ENCODE results near the gene DNM1. TPM values are rescaled to one million over a fixed set of nuclear protein-coding genes. Genes with fewer than 3 reads are reported as not detected.

DNM1 gene
- 5.6 and 33.4 TPM in 2 replicates for total RNA-seq

GRCh38 chr9:128203024-128203706 lies at the start of gene DNM1:
Gene DNM1 (plus strand): TSS chr9:128203379. CDS start chr9:128203471, 92 bp downstream.

DNA sequence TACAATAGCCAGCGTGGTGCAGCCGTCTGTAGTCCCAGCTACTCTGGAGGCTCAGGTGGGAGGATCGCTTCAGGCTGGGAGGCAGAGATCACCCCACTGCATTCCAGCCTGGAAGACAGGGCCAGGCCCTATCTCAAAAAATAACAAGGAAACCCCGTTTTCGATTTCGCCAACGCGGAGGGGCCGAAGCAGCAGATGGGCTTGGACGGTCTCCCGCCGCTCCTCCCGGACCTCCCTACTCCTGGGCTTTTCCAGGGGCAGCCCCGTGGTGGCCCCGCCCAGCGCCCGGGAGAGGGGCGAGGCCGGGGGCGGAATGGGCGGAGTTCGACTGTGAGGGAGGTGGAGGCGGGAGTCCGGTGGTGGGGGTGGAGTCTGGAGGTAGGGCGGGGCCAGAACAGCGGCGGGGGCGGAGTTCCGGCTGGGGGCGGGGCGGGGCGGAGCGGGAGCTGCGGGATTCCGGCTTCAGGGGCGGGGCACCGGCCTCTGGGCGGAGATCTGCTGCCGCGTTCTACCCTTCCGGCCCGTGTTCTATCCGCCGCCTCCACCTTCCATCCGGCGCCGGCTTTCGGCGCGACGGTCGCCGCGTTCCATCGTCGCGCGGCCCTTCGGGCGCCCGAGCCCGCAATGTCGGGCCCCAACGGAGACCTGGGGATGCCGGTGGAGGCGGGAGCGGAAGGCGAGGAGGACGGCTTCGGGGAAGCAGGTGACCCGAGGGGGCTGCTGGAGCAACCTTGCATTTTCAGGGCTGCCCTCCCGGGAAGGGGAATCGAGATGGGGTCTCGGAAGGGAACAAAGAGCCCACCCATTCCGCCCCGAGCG lies 43.2 kb upstream of the DNM1 start, which contains the start of gene BBLN:
TSS of gene BBLN (plus strand) at position 482 of the 819 bp plus-strand sequence. CDS start at position 625, 143 bp downstream.

DNA sequence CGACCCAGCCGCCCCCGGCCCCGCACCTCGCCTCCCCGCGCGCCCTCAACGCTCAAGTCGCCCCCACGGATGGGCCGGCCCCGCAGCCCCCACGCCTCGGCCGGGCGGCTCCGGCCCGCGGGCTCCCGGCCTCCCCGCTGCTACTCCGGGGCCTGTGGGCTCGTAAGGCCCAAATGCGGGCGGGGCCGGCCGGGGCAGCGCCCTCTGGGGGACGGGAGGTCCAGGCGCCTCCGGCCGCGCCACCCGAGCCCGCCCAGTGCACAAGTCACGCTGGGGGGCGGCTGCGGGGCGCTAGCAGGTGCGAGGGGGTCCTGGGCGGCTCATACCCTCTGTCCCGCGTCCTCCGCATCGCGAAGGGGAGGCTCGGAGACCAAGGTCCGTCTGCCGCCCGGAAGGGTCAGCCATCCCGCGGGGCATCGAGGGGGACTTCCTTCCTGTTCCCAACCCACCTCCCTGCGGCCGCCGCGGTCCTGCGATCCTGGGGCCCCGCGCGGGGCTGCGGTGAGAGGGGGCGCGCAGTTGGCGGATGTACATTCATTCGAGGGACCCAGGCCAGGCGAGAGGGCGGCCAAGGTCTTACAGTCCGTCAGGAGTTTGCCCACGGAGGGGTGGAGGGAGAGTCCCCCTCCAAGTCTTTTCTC lies 11.7 kb upstream of the DNM1 start, which contains the start of gene CIZ1:
TSS of gene CIZ1 (minus strand) at position 167 of the 641 bp plus-strand sequence. CDS start 715 bp downstream, outside the sequence.

DNA sequence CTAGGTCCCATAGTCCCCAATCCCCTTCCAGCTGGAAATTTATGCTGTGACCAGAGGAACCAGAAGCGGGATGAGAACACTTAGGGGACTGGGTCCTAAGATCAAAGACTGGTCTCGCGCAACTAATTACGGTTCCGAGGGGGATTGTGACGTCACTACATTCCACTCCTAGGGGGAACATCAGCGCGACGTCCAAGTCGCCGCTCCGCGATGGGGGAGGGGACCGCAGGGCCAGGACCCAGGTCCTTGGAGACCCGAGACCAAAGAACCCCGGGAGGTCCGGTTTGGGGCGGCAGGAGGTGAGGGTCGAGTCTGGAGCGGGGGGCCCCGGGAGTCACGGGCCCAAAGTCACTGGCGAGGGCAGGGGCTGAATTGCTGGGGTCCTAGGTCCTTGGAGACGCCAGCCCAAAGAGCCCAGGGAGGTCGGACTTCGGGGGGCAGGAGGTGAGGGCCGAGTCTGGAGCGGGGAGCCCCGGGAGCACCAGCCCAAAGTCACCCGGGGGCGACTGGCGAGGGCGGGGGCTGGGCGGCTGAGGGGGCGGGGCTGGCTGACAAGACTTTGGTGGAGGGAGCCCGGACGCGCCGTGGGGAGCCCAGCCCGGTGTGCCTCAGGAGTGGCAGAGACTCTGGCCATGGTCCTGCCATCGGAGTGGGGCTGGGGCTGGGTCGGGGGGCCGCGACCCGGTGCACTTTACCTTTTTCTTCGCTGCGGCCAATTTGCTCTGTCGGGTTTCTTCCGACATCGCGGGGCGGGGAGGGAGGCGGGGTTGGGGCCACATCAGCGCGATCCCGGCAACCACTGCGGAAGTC lies 72.2 kb downstream of the DNM1 start, which contains the start of gene GOLGA2:
TSS of gene GOLGA2 (minus strand) at position 810 of the 810 bp plus-strand sequence. CDS start at position 779, 31 bp downstream.

DNA sequence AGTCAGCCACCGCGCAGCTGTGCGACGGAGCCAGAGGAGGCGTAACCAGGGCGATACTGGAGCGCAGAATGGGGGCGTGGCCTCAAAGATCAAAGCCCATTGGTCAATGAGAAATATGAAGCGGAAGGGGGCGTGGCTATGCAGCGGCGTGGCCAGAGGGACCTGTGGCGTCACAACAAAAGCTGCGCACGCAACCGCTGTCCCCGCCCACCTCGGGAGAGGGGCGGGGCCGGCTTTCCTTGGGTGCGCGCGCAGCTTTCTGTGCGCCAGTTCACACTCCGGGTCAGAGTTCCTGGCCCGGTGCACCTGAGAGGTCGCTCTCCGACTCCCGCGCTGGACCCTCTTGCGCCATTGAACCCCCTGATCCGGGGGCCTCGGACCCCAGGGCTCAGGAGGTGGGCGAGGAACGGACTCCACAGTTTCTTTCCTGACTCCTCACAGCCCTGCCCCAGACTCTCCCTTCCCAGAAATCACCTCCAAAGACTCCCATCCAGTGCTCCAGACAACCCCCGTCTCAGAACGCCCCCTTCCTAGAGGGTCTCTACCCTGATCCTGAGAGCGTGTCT lies 72.9 kb downstream of the DNM1 start, which contains the start of gene SWI5:
TSS of gene SWI5 (plus strand) at position 269 of the 566 bp plus-strand sequence.

Small RNA genes lying within 50 kb of the gene (small RNA-seq; reads per million reads assigned to genes)
- gene MIR199B (2.7 reads per million, percentile 84 among the genes with 10 or more reads in this experiment), gene MIR3154 (not detected)

Other genes starting within 250 kb of the DNM1 start
- gene EEIG1, start 222.4 kb upstream of the DNM1 start, total RNA-seq: 15.8 and 22.4 TPM in 2 replicates
- gene NAIF1, start 136.1 kb upstream of the DNM1 start, total RNA-seq: 10.2 and 11.1 TPM in 2 replicates
- 5.5 and 13.3 TPM in 2 replicates for gene SLC25A25, start 135.1 kb upstream of the DNM1 start, total RNA-seq
- gene PTGES2, start 75.7 kb upstream of the DNM1 start, total RNA-seq: 26.3 and 74.3 TPM in 2 replicates
- 0.39 and 0.54 TPM in 2 replicates for gene LCN2, start 53.9 kb upstream of the DNM1 start, total RNA-seq
- 30.6 and 40.8 TPM in 2 replicates for gene BBLN, start 43.1 kb upstream of the DNM1 start, total RNA-seq
- gene CIZ1, start 11.8 kb upstream of the DNM1 start, total RNA-seq: 46.3 and 61.1 TPM in 2 replicates
- gene GOLGA2, start 72.6 kb downstream of the DNM1 start, total RNA-seq: 107 and 123 TPM in 2 replicates
- gene SWI5, start 72.9 kb downstream of the DNM1 start, total RNA-seq: 23.5 and 38.1 TPM in 2 replicates
- gene TRUB2, start 119.1 kb downstream of the DNM1 start, total RNA-seq: 15.7 and 22.2 TPM in 2 replicates
- 38.7 and 44.8 TPM in 2 replicates for gene COQ4, start 119.5 kb downstream of the DNM1 start, total RNA-seq
- gene SLC27A4, start 137.1 kb downstream of the DNM1 start, total RNA-seq: 9.0 and 26.0 TPM in 2 replicates
- 22.0 and 41.8 TPM in 2 replicates for gene URM1, start 168.0 kb downstream of the DNM1 start, total RNA-seq
- 400 and 569 TPM in 2 replicates for gene CERCAM, start 217.5 kb downstream of the DNM1 start, total RNA-seq

All from placental epithelial cell (primary cell).